ENCODE data around the gene EIF3A. TPM values are rescaled to one million over a fixed set of nuclear protein-coding genes. Genes with fewer than 3 reads are reported as not detected.
A peak's percentile ranks its signal among the peaks of the same experiment; 100 is the strongest.

The EIF3A gene
- total RNA-seq, 1 donor from 2014 or later, result 94.7 TPM

DNA sequence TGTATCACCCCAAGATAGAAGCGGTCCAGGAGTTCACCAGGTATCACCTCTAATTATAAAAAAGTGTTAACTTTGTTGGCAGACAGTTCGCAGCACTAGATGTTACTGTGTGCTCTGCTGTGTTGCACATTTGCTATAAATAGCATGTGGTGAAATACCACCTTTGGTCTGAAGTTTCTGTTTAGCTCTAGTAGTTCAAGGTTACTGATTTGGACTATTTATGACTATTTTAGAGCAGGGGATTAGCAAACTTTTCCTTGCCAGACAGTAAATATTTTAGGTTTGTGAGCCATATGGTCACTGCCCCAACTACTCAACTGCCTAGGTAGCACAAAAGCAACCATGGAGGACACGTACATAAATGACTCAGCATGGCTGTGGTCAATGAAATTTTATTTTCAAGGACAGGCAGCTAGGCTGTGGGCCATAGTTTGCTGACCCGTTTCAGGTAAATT, 39.8 kb upstream of the EIF3A start:
- DNase-seq (no peak), ATAC-seq (no peak)
- Histone ChIP-seq H3K27ac (peak overlapping the region; percentile 19), H3K4me3 (no peak overlapping the region), H3K36me3 (peaks cover 87% of the 10 kb centered on the region), H3K27me3 (ENCODE audit: low read depth) (no peaks in the 10 kb centered on the region), H3K4me1 (no peaks in the 10 kb centered on the region), H3K9me3 (no peaks in the 10 kb centered on the region)
- TF ChIP-seq, protein P1, sequence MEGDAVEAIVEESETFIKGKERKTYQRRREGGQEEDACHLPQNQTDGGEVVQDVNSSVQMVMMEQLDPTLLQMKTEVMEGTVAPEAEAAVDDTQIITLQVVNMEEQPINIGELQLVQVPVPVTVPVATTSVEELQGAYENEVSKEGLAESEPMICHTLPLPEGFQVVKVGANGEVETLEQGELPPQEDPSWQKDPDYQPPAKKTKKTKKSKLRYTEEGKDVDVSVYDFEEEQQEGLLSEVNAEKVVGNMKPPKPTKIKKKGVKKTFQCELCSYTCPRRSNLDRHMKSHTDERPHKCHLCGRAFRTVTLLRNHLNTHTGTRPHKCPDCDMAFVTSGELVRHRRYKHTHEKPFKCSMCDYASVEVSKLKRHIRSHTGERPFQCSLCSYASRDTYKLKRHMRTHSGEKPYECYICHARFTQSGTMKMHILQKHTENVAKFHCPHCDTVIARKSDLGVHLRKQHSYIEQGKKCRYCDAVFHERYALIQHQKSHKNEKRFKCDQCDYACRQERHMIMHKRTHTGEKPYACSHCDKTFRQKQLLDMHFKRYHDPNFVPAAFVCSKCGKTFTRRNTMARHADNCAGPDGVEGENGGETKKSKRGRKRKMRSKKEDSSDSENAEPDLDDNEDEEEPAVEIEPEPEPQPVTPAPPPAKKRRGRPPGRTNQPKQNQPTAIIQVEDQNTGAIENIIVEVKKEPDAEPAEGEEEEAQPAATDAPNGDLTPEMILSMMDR (IDR thresholded peaks at IDR 0.05), result no peak
- intact Hi-C loops (cut with DNase I), result no loop called here

DNA sequence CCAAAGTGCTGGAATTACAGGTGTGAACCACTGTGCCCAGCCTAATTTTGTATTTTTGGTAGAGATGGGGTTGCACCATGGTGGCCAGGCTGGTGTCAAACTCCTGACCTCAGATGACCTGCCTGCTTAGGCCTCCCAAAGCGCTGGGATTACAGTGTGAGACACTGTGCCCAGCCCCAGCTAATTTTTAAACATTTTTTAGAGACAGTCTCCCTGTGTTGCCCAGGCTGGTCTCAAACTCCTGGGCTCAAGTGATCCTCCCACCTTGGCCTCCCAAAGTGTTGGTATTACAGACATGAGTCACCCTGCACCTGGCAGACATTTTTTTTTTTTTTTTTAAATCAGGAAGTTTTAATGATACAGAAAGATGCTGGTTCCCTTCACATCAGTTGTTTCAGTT, 38.8 kb upstream of the EIF3A start:
- ATAC-seq (no peak), DNase-seq (no peak)
- H3K36me3 ChIP-seq, result peaks cover 84% of the 10 kb centered on the region
- H3K27me3 ChIP-seq (ENCODE audit: low read depth), result no peaks in the 10 kb centered on the region
- TF ChIP-seq, protein P1 (IDR thresholded peaks at IDR 0.05), result no peak
- H3K4me1 ChIP-seq, result no peaks in the 10 kb centered on the region
- H3K4me3 ChIP-seq, result no peak overlapping the region
- H3K9me3 ChIP-seq, result no peaks in the 10 kb centered on the region
- no peak overlapping the region for H3K27ac ChIP-seq
- intact Hi-C loops (cut with DNase I), result no loop called here

DNA sequence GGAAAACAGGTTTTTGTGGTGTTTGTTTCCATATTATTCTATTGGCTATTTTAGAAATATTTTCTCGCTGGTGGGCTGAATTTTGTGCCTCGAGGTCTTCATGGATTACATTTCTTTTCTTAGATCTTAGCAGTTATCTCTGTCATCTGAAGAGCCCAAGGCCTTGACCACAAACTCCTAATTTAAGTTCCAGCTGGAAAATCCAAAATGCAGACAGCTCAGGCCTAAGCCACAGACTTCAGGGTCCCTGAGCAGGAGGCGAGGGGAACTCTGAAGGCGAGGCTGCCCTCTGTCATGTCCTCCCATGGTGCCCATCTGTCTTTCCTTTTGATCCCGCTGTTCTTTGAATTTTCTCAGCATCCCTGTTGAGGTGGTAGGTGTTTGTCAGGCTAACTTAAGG, 37.6 kb upstream of the EIF3A start:
- H3K4me1 ChIP-seq, result no peaks in the 10 kb centered on the region
- no peaks in the 10 kb centered on the region for H3K9me3 ChIP-seq
- H3K27ac ChIP-seq, result no peak overlapping the region
- intact Hi-C loops (cut with DNase I), result no loop called here
- no peak for ATAC-seq
- TF ChIP-seq, protein P1 (IDR thresholded peaks at IDR 0.05), result no peak
- H3K36me3 ChIP-seq, result peaks cover 84% of the 10 kb centered on the region
- no peak for DNase-seq
- no peak overlapping the region for H3K4me3 ChIP-seq
- H3K27me3 ChIP-seq (ENCODE audit: low read depth), result no peaks in the 10 kb centered on the region

DNA sequence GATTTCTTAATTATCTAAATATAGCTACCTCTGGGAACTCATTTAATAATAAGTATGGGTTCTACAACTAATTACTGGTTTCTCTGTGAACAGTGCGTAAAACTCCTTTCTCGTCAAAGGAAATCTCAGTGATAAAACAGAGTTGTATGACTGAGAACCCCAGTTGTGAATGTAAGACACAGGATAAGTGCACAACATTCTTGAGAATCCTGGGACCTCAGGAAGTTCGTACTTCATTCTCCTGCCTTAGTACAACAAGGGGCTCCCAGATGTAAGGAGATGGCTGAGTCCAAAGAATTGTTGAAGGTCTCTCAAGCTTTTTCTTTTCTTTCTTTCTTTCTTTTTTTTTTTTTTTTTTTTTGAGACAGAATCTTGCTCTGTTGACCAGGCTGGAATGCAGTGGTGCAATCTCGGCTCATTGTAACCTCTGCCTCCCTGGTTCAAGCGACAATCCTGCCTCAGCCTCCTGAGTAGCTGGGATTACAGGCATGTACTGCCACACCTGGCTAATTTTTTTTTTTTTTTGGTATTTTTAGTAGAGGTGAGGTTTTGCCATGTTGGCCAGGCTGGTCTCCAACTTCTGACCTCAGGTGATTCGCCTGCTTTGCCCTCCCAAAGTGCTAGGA, 35.8 kb upstream of the EIF3A start:
- Histone ChIP-seq H3K4me3 (no peak overlapping the region), H3K27ac (no peak overlapping the region), H3K9me3 (no peaks in the 10 kb centered on the region), H3K36me3 (peaks cover 83% of the 10 kb centered on the region), H3K27me3 (ENCODE audit: low read depth) (no peaks in the 10 kb centered on the region), H3K4me1 (no peaks in the 10 kb centered on the region)
- TF ChIP-seq, protein P1 (IDR thresholded peaks at IDR 0.05), result no peak
- intact Hi-C loops (cut with DNase I), result no loop called here
- DNase-seq (no peak), ATAC-seq (no peak)

DNA sequence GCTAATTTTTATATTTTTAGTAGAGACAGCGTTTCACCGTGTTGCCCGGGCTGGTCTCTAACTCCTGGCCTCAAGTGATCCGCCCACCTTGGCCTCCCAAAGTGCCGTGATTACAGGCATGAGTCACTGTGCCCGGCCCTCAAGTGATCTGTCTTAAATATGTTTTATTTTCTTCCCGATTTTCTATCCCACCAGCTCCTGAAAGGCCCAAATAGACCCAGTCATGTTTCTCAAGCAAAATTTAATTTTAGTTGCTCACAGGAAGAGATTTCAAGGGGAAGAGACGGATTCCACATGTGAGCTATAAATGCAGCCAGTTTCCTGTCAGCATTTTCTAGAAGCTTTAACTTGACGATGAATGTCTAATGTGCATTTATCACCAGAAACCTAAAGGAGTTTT, 35.3 kb upstream of the EIF3A start:
- no peaks in the 10 kb centered on the region for H3K4me1 ChIP-seq
- TF ChIP-seq, protein P1 (IDR thresholded peaks at IDR 0.05), result no peak
- no peak for DNase-seq
- ATAC-seq, result no peak
- H3K36me3 ChIP-seq, result peaks cover 83% of the 10 kb centered on the region
- intact Hi-C loops (cut with DNase I), result no loop called here
- H3K9me3 ChIP-seq, result no peaks in the 10 kb centered on the region
- no peak overlapping the region for H3K4me3 ChIP-seq
- H3K27me3 ChIP-seq (ENCODE audit: low read depth), result no peaks in the 10 kb centered on the region
- H3K27ac ChIP-seq, result no peak overlapping the region
